NB4 (cell line): ENCODE measurements around the gene SGCA.

Experiments used
- MYC ChIP-seq: IDR thresholded peaks from 2 replicates; pipeline ENCODE4 v1.6.1; 2011; ENCODE audit warnings: low read depth, low read length
- POLR2A ChIP-seq: IDR thresholded peaks from 2 replicates; pipeline ENCODE4 v1.6.1; 2011; ENCODE audit warnings: mild to moderate bottlenecking; ENCODE audit not compliant: insufficient read length; ENCODE audit errors: extremely low read depth
- TF ChIP-seq, protein P1 (sequence below): IDR thresholded peaks from one replicate; pipeline ENCODE4 v1.5.1; 2012; ENCODE audit warnings: low read depth, low read length
- TF ChIP-seq, protein P2 (sequence below): IDR thresholded peaks from 2 replicates; pipeline ENCODE4 v1.6.1; 2011; ENCODE audit warnings: low read depth, low read length

DNA sequence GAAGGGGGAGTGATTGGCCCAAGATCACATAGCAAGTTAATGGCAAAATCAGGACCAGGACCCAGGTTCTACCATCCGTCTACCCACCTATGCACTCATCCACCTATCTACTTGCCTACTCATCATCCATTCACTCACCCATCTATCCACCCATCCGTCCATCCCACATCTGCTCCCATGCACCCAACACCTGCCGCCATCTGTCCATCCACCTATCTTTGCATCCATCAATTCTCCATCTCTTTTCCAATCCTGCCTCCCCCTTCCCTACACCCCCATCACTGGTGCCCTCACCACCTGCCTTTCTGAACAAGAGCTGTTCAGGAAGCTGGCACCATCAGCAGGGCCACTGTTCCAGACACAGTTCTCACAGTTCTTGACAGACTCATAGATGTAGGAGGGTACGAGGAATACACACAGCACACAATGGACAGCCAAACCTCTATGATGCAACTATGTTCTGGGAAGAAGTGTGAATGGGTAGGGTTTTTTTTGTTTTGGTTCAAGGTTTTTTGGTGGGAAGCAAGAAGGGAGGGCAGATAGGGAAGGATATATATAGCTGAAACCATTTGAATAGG, 40.3 kb upstream of the SGCA start:
- TF ChIP-seq, protein P1, sequence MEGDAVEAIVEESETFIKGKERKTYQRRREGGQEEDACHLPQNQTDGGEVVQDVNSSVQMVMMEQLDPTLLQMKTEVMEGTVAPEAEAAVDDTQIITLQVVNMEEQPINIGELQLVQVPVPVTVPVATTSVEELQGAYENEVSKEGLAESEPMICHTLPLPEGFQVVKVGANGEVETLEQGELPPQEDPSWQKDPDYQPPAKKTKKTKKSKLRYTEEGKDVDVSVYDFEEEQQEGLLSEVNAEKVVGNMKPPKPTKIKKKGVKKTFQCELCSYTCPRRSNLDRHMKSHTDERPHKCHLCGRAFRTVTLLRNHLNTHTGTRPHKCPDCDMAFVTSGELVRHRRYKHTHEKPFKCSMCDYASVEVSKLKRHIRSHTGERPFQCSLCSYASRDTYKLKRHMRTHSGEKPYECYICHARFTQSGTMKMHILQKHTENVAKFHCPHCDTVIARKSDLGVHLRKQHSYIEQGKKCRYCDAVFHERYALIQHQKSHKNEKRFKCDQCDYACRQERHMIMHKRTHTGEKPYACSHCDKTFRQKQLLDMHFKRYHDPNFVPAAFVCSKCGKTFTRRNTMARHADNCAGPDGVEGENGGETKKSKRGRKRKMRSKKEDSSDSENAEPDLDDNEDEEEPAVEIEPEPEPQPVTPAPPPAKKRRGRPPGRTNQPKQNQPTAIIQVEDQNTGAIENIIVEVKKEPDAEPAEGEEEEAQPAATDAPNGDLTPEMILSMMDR, result no peak
- no peak for TF ChIP-seq POLR2A
- TF ChIP-seq, protein P2, sequence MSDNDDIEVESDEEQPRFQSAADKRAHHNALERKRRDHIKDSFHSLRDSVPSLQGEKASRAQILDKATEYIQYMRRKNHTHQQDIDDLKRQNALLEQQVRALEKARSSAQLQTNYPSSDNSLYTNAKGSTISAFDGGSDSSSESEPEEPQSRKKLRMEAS, result no peak
- TF ChIP-seq MYC, result no peak
